Astrocyte (in vitro differentiated cells and primary cell): ENCODE measurements around the gene RTN1.

Experiments used
- CTCF ChIP-seq: IDR thresholded peaks from 2 replicates; pipeline ENCODE4 v1.5.1; 2011; ENCODE audit warnings: low read depth, mild to moderate bottlenecking, inconsistent platforms, low read length, moderate library complexity; ENCODE audit not compliant: insufficient read depth
- EZH2 ChIP-seq: IDR thresholded peaks from 2 replicates; pipeline ENCODE4 v1.6.1; 2012; ENCODE audit warnings: mild to moderate bottlenecking, low read length, inconsistent platforms; ENCODE audit not compliant: insufficient read depth

- TF ChIP-seq CTCF, result no peak
- TF ChIP-seq EZH2, result no peak
Observed at GRCh38 chr14:59691266-59691665, 179.3 kb downstream of the RTN1 start.
